GM19099 (cell line): Measurements from ENCODE around the gene DLST.
A peak's percentile ranks its signal among the peaks of the same experiment; 100 is the strongest.

Source experiments
- POLR2A ChIP-seq: IDR thresholded peaks from 3 replicates; pipeline ENCODE4 v1.6.1; 2011; ENCODE audit warnings: low read depth; ENCODE audit not compliant: insufficient read length; ENCODE audit errors: extremely low read depth

The DLST gene

DNA sequence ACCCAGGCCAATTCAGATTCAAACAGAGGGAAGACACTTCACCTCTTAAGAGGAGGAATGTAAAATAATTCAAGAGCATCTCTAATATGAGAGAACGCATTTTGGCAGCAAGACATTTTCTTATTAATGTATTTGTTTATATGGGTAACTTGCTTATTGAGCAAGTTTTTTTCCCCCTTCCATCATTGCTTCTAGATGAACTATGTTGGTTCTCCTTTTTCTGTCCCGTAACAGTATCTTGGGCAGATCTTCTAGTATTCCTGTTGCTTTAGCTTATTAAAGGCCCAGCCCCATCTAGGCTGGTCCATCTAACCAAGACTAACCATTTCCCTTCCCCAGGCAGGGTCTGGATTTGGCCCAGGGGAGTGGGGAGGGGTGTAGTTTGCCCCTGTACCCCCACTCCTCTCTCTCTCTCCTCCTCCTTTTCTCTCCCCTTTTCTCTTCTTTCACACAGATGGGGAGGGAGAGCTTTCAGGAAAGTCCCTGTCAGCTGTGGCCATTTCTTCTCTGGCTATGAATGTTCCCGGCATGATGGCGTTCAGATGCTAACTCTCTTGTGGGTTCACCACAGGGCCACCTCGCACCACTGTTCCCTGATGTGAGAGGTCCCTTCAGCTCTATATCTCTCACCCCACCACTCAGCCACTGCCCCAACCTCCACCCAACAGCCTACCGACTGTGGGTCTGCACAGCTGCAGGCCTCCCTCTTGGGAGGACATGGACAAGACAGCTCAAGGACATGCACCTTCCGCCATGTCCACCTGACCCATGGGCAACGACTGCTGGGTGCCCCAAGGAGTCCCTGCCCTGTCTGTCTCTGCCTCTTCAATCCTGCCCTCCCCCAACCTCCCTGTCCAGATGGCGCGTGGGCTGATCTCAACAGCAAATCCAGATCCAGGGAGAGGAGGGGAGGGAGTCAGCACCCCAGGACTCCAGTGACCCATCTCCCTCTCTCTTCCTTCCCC is 57.1 kb downstream of the DLST start:
- no peak for TF ChIP-seq POLR2A

DNA sequence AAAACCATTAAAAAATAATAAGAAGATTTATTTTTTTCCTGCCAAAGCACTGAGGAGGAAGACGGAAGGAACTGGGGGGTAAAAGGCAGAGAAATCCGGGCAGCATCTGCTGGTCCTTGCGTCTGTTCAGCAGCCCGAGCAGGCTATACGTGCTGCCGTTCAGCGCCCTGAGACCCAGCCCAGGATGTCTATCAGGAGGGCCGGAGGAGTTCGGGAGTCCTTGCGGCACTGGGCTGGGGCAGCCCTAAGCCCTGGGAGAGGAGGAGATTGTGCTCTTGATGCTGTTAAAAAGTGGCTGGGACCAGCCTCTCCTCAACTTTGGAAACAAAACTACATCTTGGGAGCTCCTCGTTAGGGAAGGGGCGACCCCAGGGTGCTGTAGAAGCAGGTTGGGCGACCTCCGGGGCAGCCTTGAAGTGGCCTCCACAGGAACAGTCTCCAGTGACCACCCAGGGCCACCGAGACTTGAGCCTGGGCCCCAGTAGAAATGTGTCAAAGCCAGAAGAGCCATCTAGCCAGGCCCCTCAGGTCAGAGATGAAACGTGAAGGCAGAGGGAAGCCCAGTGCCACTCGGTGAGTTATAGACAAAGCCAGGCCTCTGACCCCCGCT is 59.3 kb downstream of the DLST start:
- no peak for TF ChIP-seq POLR2A

DNA sequence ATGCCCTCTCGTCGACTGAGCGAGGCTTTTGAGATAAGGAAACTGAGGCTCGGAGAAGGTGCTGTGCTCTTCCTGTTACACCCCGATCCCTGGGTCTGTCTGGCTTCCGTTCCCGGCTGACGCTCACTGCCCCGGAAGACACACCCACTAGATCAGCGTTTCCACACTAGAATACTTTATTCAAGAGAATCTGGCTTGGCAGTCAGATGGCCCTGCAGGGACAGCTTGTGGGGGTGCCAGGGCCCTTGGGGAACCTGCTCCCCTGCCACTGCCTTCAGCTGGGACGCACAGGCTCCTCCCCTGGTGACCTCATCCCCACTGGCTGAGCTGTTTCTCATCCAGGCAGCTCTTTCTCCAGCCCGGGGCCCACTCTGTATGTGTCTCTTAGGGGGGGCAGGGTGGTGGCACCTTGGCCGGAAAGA is 60.0 kb downstream of the DLST start:
- peak; percentile 61 for TF ChIP-seq POLR2A

DNA sequence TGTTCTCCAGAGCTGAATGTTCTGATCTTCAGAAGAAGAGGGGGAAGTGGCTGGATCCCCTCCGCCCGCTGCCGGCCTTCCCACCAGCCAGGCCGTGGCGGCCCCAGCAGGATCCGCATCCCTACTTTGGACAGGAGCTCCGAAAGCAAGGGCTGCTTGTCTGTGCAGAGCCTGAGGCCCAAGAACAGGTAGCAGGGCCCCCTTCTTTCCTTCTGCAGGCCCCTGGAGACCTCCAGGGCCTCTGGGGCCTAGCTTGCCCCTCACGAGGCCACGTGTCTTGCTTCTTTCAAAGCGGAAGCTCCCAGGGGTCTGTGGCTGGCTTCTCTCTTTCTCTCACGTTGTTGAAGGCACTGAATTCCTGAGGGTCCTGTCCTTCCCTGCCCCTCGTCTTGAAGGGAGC is 60.5 kb downstream of the DLST start:
- no peak for TF ChIP-seq POLR2A

DNA sequence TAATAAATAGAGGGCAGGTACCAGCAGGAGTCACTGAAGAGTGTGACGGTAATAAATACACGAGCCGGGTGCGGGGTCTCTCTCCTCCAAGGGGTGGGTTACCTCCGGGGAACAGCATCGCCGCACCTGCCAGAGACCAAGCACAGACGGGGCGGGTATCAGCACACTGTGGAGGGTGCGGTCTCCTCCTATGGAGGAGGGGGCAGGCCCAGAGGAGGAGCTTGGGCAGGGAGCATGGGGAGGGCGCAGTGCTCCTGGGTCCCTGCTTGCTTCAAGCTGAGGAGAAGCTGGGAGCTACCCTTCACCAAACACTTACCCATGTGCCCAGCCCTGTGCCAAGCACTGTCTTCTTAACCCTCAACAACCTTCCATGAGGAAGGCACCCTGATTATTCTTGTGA is 60.9 kb downstream of the DLST start:
- TF ChIP-seq POLR2A, result no peak

DNA sequence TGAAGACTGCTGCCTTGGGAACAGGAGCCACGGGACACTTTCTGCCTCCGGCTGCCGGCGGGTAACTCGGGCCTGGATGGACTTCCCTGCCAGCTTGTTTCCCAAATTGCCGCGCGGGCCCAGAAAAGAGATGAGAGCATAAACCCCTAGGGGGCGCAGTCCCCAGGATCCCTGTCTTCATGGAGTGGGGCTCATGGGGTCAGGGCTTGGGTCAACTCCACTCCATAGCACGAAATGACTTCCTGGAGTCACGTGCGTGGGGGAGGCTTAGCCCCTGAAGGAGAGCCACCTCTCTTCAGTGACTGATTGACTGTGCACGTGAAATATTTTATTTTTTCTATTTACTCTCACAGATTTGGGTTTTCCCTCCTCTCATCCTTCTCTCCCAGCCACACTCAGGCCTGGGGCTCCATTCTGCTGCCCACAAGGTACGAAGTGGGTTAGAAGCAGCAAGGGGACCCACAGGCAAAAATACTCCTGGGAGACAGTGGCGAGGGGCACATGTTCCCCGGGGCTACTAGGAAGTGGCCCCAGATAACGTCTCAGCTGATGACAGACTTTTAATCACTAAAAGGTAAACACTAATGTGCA is 63.6 kb downstream of the DLST start:
- no peak for TF ChIP-seq POLR2A

DNA sequence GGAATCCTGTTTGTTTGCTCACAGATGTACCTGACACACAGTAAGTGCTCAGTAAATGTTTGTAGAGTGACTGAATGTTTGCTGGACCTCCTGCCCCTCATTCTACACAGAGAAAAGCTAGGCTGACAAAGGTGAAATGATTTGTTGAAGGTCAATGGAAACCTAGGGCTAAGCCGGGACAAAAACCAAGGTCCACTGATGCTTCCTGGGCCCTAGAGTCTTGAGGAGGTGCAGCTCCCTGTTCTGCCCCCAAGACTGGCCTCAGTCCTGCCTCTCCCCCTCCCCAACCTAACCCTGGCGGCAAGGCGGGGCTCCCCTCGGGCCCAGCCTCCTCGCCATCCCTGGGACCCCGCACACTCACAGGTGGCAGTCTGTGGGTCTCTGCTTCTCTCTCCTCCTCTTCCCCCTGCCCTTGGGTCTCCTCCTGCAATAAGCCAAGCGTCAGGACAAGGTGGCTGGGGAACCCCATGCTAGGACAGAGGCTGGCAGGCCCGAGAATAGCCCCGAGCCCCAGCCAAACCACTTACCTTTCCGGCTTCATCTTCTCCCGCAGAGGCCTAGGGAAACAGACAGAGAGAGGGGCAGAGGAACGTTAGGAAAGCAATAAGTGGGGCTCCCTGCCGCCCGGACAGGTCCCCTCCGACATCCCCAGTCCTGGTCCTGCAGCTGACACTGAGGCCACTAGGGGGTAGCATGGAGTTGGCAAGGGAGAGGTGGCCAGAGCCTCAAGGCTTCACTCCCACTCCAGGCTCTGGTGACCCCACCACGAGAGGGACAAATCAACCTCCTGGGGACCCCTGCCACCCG is 64.3 kb downstream of the DLST start:
- TF ChIP-seq POLR2A, result no peak

DNA sequence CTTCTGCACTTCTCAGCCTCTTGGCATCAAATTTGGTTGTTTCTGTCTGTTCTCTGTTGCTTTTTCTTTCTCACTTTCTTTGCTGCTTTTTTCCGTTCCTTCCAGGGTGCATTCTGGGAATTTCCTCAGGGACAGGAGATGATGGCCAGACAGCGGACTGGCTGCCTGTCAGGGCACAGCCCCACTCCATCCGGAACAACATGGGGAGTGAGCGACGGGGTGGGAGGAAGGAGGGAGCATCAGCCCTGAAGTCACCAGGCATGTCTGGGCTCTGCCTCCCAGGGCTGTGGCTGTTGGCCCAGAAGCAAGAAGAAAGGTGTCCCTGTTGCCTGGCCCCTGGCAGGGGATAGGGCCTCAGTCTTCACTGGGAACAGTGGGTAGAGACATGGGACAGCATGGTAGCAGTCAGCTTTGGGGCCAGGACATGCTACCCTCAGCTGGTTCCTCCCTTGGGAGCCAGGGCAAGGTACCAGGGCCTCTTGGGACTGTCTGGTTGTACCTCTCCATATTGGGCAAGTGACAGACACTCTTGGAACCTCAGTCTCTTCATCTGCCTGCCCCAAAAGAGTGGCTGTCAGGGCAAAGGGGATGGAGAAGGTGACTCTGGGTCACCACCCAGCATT is 65.1 kb downstream of the DLST start:
- TF ChIP-seq POLR2A, result peak; percentile 9

DNA sequence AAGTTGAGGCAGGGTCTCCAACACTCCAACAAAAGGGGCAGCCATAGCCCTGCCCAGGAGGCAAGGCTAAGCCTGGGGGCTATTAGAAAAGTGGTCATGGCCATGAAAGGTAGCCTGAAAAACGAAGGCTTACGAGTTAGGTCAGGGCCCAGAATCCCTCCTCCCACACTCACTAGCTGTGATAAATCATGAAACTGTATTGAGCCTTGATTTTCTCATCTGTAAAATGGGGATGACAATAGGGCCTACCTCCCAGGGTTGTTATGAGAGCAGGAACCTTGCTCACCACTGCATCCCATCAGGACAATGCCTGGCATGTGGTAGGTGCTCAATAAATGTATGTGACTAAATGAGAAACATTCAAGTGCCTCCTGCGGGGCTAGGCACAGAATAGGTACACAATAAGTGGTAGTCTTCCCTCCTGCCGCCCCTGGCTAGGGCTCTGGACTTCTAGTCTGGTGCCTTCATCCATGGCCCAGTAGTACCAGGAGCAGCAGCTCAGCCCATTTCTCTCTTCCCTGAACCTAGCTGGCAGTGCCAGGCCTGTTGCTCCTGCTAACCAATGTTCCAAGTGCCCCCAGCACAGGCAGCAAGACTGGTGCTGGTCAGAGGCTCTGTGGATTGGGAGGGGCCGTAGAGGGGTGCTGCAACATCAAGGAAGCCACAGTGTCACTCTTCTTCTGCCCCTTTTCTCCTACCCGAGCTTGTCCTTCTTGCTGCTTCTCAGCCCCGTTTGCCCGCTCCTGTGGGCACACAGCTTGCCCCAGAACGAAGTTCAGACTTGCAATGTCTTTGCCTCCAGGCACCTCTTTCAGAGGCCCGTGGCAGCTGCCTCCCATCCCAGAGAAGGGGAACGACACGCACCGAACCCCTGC is 65.9 kb downstream of the DLST start:
- TF ChIP-seq POLR2A, result no peak

DNA sequence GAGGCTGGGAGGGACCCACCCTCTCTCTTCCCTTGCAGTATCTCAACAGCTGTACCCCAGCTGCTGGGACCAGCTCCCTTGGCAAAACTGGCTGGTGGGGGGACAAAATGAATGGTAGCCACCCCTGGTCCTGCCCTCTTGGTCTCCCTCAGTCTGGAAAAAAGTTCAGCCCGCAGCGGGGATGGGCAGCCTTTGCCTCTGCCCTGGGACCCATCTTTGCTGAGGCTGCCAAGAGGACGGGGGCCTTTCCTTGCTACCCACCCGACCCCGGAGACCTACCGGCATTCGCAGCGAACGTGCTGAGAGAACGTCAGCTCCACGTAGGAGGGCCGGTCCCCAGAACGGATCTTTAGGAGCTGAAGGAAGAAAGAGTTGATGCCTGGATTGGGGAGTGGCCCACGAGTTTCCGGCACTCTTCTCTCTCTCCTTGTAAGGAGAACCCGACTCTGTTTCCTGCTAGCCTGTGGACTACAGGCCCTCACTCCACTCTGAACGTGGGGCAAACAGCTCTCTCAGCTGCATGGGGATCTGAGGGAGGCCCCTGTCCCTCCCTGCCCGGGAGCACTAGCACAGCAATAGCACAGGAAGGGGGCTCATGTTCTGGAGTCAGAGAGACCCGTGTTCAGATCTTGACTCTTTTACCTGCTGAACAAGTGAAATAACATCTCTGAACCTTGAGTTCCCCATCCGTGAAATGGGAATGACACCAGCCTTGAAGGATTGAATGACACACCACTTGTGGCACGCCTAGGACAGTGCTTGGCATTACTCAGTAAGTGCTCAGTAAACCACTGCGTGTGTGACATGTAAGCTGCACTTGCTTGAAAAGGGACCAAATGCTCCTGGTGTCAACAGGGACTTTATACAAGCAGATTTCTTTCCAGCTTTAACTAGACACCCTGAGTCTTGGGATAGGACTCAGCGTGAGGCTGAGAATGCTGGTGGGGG is 66.8 kb downstream of the DLST start:
- TF ChIP-seq POLR2A, result no peak

DNA sequence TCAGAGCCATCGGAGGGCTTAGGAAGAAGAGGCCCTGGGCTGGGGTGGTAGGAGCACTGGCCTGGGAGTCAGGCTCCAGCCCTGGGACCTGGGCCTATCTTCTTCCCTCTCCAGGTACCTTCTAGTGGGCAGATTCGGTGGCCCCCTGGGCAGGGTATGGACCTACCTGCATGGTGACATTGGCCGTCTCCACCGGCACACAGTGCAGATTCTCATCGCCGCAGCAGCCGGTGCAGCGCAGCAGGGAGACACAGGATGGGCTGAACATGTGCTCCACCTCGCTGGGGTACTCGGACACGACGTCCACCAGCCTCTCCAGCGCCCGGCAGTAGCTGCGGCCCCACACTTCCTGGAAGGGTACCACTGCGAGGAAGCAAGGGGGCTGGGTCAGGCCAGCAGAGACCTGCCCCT is 67.5 kb downstream of the DLST start:
- TF ChIP-seq POLR2A, result no peak

DNA sequence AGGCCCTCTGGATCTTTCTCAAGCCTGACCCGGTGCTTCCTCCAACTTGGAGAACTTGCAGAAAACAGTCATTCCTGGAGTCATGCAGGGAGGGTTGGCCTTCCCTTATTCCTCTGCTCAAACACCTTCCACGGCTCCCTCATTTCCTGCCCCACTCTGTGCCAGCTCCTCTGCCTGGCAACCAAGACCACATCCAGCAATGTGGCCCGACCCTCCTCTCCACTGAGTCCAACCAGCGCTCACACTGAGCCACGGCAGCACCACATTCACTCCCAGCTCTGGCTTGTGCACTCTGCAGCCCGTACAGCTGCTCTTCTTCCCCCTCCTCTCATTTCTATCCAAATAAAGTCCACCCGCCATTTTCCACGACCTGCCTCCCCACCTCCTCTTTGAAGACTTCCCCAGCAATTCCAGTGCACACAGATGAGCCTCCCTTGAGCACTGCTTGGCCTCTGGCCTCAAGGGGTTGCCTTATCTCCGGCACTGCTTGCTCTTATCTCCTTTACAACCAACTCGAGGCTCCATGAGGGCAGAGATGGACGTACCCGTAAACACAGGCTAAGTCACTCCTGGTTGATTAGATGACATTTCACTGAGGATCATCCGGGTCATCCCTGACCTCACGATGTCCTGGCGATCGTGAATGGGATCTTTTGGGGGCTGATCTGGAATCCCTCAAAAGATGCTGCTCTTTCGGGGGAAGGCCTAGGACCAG is 68.3 kb downstream of the DLST start:
- TF ChIP-seq POLR2A, result no peak
